MM.1S (cell line): ENCODE data around the gene CD9.

Experiments used
- DNase-seq: peaks from one replicate; pipeline ENCODE4 v3.0.0-alpha.2; 2015
- H2AFZ ChIP-seq: fragments of 300-600 bp; sonication (generic); 2 replicates; pipeline ENCODE4 v1.6.0; 2016; ENCODE audit warnings: antibody characterized with exemption, low read length
- H3F3A ChIP-seq: fragments of 300-600 bp; sonication (generic); 2 replicates; pipeline ENCODE4 v1.6.1; 2016; ENCODE audit warnings: mild to moderate bottlenecking, antibody characterized with exemption, low read length, moderate library complexity, mixed read lengths; ENCODE audit not compliant: insufficient read depth
- H3K27ac ChIP-seq: fragments of 300-600 bp; sonication (generic); 2 replicates; pipeline ENCODE4 v1.5.1; 2016; ENCODE audit warnings: mild to moderate bottlenecking, low read length
- H3K27me3 ChIP-seq: fragments of 300-600 bp; sonication (generic); replicated peaks from 2 replicates; pipeline ENCODE4 v1.6.0; 2016; ENCODE audit warnings: low read length; ENCODE audit not compliant: insufficient read depth
- H3K36me3 ChIP-seq: fragments of 300-600 bp; sonication (generic); replicated peaks from 2 replicates; pipeline ENCODE4 v1.6.1; 2016; ENCODE audit warnings: mild to moderate bottlenecking, low read length, mixed read lengths; ENCODE audit not compliant: insufficient read depth
- H3K4me1 ChIP-seq: fragments of 300-600 bp; sonication (generic); 2 replicates; pipeline ENCODE4 v1.6.1; 2016; ENCODE audit warnings: low read length, mixed read lengths
- H3K4me2 ChIP-seq: fragments of 300-600 bp; sonication (generic); 2 replicates; pipeline ENCODE4 v1.6.0; 2016; ENCODE audit warnings: low read depth, low read length
- H3K4me3 ChIP-seq: fragments of 300-600 bp; sonication (generic); 2 replicates; pipeline ENCODE4 v1.5.1; 2016; ENCODE audit warnings: low read length, mixed read lengths
- H3K79me2 ChIP-seq: fragments of 300-600 bp; sonication (generic); 2 replicates; pipeline ENCODE4 v1.6.1; 2016; ENCODE audit warnings: mixed run types, low read length, mixed read lengths
- H3K9ac ChIP-seq: fragments of 300-600 bp; sonication (generic); 2 replicates; pipeline ENCODE4 v1.6.1; 2016; ENCODE audit warnings: low read length, mixed read lengths
- H3K9me2 ChIP-seq: fragments of 300-600 bp; sonication (generic); replicated peaks from 2 replicates; pipeline ENCODE4 v1.6.1; 2016; ENCODE audit warnings: mild to moderate bottlenecking, low read length, mixed read lengths; ENCODE audit not compliant: insufficient read depth
- H3K9me3 ChIP-seq: fragments of 300-600 bp; sonication (generic); replicated peaks from 2 replicates; pipeline ENCODE4 v1.6.1; 2016; ENCODE audit warnings: mild to moderate bottlenecking, low read length, mixed read lengths; ENCODE audit not compliant: insufficient read depth
- H4K20me1 ChIP-seq: fragments of 300-600 bp; sonication (generic); 2 replicates; pipeline ENCODE4 v1.6.1; 2016; ENCODE audit warnings: mild to moderate bottlenecking, low read length, moderate library complexity, mixed read lengths; ENCODE audit not compliant: insufficient read depth
- CTCF ChIP-seq: fragments of 300-600 bp; sonication (generic); IDR thresholded peaks from 2 replicates; pipeline ENCODE4 v1.5.1; 2016; ENCODE audit warnings: antibody characterized with exemption, low read length, mixed read lengths
- EZH2 ChIP-seq: fragments of 300-600 bp; sonication (generic); optimal IDR thresholded peaks from 2 replicates; pipeline ENCODE3; 2017; ENCODE audit warnings: low read depth, mild to moderate bottlenecking, antibody characterized with exemption, low read length, mixed read lengths
- EZH2phosphoT487 ChIP-seq: fragments of 300-600 bp; sonication (generic); IDR thresholded peaks from 2 replicates; pipeline ENCODE4 v1.6.1; 2018; ENCODE audit warnings: antibody characterized with exemption, low read length

Gene CD9

GRCh38 chr12:6272300-6273204, 72.4 kb downstream of the CD9 start:
- Histone ChIP-seq H3K9ac (peak overlapping the region; percentile 45; the same call in 1 of the 2 replicates), H3F3A (peaks cover 14% of the 10 kb centered on the region; the same call in 1 of the 2 replicates), H3K27me3 (no peaks in the 10 kb centered on the region), H2AFZ (peak overlapping the region; percentile 13; the same call in 1 of the 2 replicates), H3K9me2 (no peaks in the 10 kb centered on the region), H4K20me1 (no peaks in the 10 kb centered on the region), H3K79me2 (no peaks in the 10 kb centered on the region), H3K27ac (peak overlapping the region; percentile 70), H3K36me3 (no peaks in the 10 kb centered on the region), H3K4me2 (peak overlapping the region; percentile 28), H3K4me1 (peaks cover 18% of the 10 kb centered on the region), H3K4me3 (no peak overlapping the region), H3K9me3 (no peaks in the 10 kb centered on the region)
- no peak for TF ChIP-seq EZH2
- no peak for TF ChIP-seq CTCF
- TF ChIP-seq EZH2phosphoT487: no peak
- DNase-seq: peak; percentile 89

GRCh38 chr12:6273205-6273540, 73.0 kb downstream of the CD9 start:
- H3K4me1 ChIP-seq: peaks cover 18% of the 10 kb centered on the region
- peak overlapping the region; percentile 70; the same call in 1 of the 2 replicates for H3K27ac ChIP-seq

GRCh38 chr12:6273541-6274230, 73.5 kb downstream of the CD9 start:
- TF ChIP-seq CTCF (no peak), EZH2phosphoT487 (no peak), EZH2 (no peak)
- no peaks in the 10 kb centered on the region for H3K79me2 ChIP-seq
- H3K4me3 ChIP-seq: no peak overlapping the region
- peaks cover 18% of the 10 kb centered on the region for H3K4me1 ChIP-seq
- H3K9ac ChIP-seq: peak overlapping the region; percentile 45; the same call in 1 of the 2 replicates
- no peaks in the 10 kb centered on the region for H3K9me3 ChIP-seq
- H3K27ac ChIP-seq: peak overlapping the region; percentile 70; the same call in 1 of the 2 replicates
- no peaks in the 10 kb centered on the region for H3K9me2 ChIP-seq
- H2AFZ ChIP-seq: peak overlapping the region; percentile 40; the same call in 1 of the 2 replicates
- H3K36me3 ChIP-seq: no peaks in the 10 kb centered on the region
- peak overlapping the region; percentile 28 for H3K4me2 ChIP-seq
- H4K20me1 ChIP-seq: no peaks in the 10 kb centered on the region
- H3F3A ChIP-seq: peaks cover 22% of the 10 kb centered on the region; the same call in 1 of the 2 replicates
- H3K27me3 ChIP-seq: no peaks in the 10 kb centered on the region
- DNase-seq: no peak

More at GRCh38 chr12:6273205-6273540, 73.0 kb downstream of the CD9 start:
- Histone ChIP-seq H3K4me3 (no peak overlapping the region), H3K4me2 (peak overlapping the region; percentile 28), H4K20me1 (no peaks in the 10 kb centered on the region), H3K36me3 (no peaks in the 10 kb centered on the region), H3K9me3 (no peaks in the 10 kb centered on the region), H3K9ac (peak overlapping the region; percentile 45; the same call in 1 of the 2 replicates), H3K9me2 (no peaks in the 10 kb centered on the region), H2AFZ (peak overlapping the region; percentile 40; the same call in 1 of the 2 replicates), H3K79me2 (no peaks in the 10 kb centered on the region), H3F3A (peaks cover 19% of the 10 kb centered on the region; the same call in 1 of the 2 replicates), H3K27me3 (no peaks in the 10 kb centered on the region)
- no peak for DNase-seq
- TF ChIP-seq CTCF (no peak), EZH2 (no peak), EZH2phosphoT487 (no peak)
